ENCODE results near the gene TEX13A.

GRCh38 chrX:105179644-105180043 lies 40.9 kb downstream of the TEX13A start:
- TF ChIP-seq CTCF (IDR thresholded peaks at IDR 0.05; ENCODE audit: low read length) (no peak), EZH2 (optimal IDR thresholded peaks at IDR 0.05; ENCODE audit: low read depth, low read length) (no peak), EZH2phosphoT487 (IDR thresholded peaks at IDR 0.05; ENCODE audit: low read length) (no peak)

Data from MM.1S (cell line).